ENCODE results near the gene RALGDS. TPM values are rescaled to one million over a fixed set of nuclear protein-coding genes. Genes with fewer than 3 reads are reported as not detected.
A peak's percentile ranks its signal among the peaks of the same experiment; 100 is the strongest.
"Not testable (repeated sequence)": the region's sequence is repeated elsewhere in the genome, so short reads cannot be mapped to it uniquely, and the experiment has no call there.

RALGDS gene
- total RNA-seq, 1 donor from 2014 or later = 449 TPM

DNA sequence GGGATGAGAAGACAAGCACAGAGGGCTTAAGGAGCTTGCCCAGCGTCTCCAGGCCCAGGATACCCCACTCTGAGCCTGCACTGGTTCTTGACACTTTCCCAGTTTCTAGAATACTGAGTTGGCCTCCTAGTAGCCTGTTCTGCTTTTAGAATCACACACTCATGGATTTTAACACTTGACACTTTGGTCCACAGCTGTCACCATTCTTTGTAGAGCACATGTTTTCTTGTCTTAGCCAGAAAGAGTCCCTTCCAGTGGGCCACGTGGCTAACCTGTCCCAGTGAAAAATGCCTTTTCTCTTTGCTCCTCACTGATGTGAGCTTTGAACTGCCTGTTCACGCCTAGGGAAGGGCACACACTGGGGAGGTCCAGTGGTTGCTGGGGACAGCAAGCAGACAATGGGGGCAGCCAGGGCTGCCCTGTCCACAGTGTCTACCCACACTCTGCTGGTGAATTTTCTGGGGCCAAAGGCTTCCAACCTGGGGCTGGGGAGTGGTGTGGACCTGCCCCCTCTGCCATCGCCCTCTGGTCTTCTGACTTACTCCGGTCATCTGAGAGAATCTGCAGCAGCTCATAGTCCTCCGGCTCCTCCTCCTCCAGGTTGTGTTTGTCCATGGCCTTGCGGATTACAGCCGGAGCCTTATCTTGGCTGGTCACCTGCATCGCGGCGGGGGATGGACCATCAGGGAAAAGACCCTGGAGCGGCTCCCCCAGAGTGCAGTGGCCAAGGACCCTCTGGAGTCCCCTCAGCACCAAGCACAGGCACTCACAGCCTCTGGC lies 21.1 kb downstream of the RALGDS start:
- Mint-ChIP-seq H3K9me3 (ENCODE audit: unreplicated experiment) (peaks cover 31% of the 10 kb centered on the region), H3K27ac (ENCODE audit: unreplicated experiment) (no peak overlapping the region), H3K27me3 (ENCODE audit: unreplicated experiment) (peaks cover 22% of the 10 kb centered on the region), H3K4me3 (ENCODE audit: unreplicated experiment) (no peak overlapping the region), H3K4me1 (ENCODE audit: low read depth, unreplicated experiment) (peaks cover 2% of the 10 kb centered on the region), H3K36me3 (ENCODE audit: unreplicated experiment) (peaks cover 39% of the 10 kb centered on the region)
- TF ChIP-seq, protein P1, sequence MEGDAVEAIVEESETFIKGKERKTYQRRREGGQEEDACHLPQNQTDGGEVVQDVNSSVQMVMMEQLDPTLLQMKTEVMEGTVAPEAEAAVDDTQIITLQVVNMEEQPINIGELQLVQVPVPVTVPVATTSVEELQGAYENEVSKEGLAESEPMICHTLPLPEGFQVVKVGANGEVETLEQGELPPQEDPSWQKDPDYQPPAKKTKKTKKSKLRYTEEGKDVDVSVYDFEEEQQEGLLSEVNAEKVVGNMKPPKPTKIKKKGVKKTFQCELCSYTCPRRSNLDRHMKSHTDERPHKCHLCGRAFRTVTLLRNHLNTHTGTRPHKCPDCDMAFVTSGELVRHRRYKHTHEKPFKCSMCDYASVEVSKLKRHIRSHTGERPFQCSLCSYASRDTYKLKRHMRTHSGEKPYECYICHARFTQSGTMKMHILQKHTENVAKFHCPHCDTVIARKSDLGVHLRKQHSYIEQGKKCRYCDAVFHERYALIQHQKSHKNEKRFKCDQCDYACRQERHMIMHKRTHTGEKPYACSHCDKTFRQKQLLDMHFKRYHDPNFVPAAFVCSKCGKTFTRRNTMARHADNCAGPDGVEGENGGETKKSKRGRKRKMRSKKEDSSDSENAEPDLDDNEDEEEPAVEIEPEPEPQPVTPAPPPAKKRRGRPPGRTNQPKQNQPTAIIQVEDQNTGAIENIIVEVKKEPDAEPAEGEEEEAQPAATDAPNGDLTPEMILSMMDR (IDR thresholded peaks at IDR 0.05; ENCODE audit: partially characterized antibody, unreplicated experiment) = no peak
- DNase-seq = no peak

DNA sequence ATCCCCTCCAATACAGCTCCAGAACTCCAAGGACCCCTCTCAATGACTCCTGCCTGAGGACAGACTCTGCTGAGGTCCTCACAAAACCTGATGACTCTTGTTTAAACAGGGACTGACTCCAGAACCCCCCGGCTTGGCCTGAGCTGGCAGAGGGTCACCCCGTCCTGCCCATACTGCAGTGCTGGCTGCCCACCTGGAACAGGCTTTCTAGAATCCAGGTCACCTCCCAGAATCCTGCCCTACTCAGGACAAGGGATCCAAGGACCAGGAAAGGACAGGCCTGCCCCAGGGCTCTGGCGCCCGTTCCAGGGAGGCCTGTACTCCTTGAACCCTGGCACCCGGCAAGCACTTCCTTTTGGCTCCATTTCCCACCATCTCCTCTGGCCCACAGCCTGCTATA lies 22.2 kb downstream of the RALGDS start:
- Mint-ChIP-seq H3K27me3 (ENCODE audit: unreplicated experiment) (peaks cover 22% of the 10 kb centered on the region), H3K9me3 (ENCODE audit: unreplicated experiment) (peaks cover 31% of the 10 kb centered on the region), H3K4me3 (ENCODE audit: unreplicated experiment) (peak overlapping the region; percentile 7), H3K4me1 (ENCODE audit: low read depth, unreplicated experiment) (no peaks in the 10 kb centered on the region), H3K27ac (ENCODE audit: unreplicated experiment) (no peak overlapping the region), H3K36me3 (ENCODE audit: unreplicated experiment) (peaks cover 41% of the 10 kb centered on the region)
- DNase-seq = no peak
- TF ChIP-seq, protein P1 (IDR thresholded peaks at IDR 0.05; ENCODE audit: partially characterized antibody, unreplicated experiment) = no peak

DNA sequence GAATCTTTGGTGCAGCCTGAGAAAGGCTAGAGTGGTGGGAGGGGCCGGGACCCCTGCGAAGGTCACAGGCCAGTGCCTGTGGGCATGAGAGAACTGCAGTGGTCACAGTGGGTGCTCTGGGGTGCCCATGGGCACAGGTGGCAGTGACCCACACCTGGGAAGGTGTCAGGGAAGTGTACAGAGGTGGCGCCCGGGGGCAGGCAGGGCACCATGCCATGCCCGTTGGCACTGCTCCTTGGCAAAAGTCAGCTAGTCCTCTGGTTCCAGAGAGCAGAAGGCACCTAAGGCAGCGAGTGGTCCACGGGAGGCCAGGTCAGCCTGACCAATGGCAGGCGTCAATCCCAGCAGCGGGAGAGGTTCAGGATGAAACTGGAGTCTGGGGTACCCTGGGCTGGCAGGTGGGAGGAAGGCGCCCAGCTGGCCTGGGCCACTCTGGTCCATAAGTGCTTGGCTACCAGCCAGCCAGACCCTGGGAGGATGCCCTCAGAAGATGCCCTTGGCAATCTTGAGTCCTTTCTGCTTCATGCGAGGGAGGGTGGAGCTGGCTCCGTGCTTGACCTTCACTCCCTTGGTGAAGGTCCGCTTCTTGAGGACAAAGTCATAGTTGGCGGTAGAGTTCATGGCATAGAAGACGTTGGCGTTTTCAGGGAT lies 22.8 kb downstream of the RALGDS start:
- no peaks in the 10 kb centered on the region for H3K4me1 Mint-ChIP-seq (ENCODE audit: low read depth, unreplicated experiment)
- TF ChIP-seq, protein P1 (IDR thresholded peaks at IDR 0.05; ENCODE audit: partially characterized antibody, unreplicated experiment) = no peak
- no peak for DNase-seq
- peaks cover 31% of the 10 kb centered on the region for H3K9me3 Mint-ChIP-seq (ENCODE audit: unreplicated experiment)
- peaks cover 22% of the 10 kb centered on the region for H3K27me3 Mint-ChIP-seq (ENCODE audit: unreplicated experiment)
- H3K27ac Mint-ChIP-seq (ENCODE audit: unreplicated experiment) = no peak overlapping the region
- H3K4me3 Mint-ChIP-seq (ENCODE audit: unreplicated experiment) = no peak overlapping the region
- H3K36me3 Mint-ChIP-seq (ENCODE audit: unreplicated experiment) = peaks cover 41% of the 10 kb centered on the region

DNA sequence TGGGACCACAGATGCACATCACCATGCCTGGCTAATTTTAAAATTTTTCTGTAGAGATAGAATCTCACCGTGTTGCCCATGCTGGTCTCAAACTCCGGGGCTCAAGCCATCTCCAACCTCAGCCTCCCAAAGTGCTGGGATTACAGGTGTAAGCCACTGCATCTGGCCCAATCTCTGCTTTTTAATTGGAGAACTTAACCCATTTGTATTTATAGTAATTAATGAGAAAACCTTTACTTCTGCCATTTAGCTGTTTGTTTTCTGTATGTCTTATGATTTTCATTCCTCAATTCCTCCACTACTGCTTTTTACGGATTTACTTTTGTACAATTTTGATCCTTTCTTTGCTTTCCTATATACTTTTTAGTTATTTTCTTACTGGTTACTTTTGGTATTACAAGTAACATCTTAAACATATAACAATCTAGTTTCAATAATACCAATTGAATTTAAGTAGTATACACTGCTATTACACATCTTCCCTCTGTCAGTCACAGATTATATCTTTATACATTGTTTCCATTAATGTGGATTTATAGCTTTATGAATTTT lies 26.1 kb downstream of the RALGDS start:
- no peak for DNase-seq
- Mint-ChIP-seq H3K9me3 (ENCODE audit: unreplicated experiment) (peaks cover 33% of the 10 kb centered on the region), H3K36me3 (ENCODE audit: unreplicated experiment) (peaks cover 41% of the 10 kb centered on the region), H3K27me3 (ENCODE audit: unreplicated experiment) (peaks cover 19% of the 10 kb centered on the region), H3K4me1 (ENCODE audit: low read depth, unreplicated experiment) (peaks cover 14% of the 10 kb centered on the region), H3K4me3 (ENCODE audit: unreplicated experiment) (peak overlapping the region; percentile 14), H3K27ac (ENCODE audit: unreplicated experiment) (peak overlapping the region; percentile 8)
- TF ChIP-seq, protein P1 (IDR thresholded peaks at IDR 0.05; ENCODE audit: partially characterized antibody, unreplicated experiment) = peak; percentile 53

DNA sequence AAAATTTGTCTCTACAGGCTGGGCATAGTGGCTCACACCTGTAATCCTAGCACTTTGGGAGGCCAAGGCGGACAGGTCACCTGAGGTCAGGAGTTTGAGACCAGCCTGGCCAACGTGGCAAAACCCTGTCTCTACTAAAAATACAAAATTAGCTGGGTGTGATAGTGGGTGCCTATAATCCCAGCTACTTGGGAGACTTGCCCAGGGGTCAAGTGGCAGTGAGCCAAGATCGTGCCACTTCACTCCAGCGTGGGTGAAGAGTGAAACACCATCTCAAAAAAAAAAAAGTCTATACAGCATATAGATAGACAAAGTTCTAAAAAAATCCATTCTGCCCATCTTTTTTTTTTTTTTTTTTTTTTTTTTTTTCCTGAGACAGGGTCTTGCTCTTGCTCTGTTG lies 26.7 kb downstream of the RALGDS start:
- not testable (repeated sequence) for H3K4me3 Mint-ChIP-seq (ENCODE audit: unreplicated experiment); DNase-seq; H3K27ac Mint-ChIP-seq (ENCODE audit: unreplicated experiment)
- Mint-ChIP-seq H3K36me3 (ENCODE audit: unreplicated experiment) (peaks cover 41% of the 10 kb centered on the region), H3K27me3 (ENCODE audit: unreplicated experiment) (peaks cover 20% of the 10 kb centered on the region), H3K4me1 (ENCODE audit: low read depth, unreplicated experiment) (peaks cover 16% of the 10 kb centered on the region), H3K9me3 (ENCODE audit: unreplicated experiment) (peaks cover 32% of the 10 kb centered on the region)
